Trophoblast cell (in vitro differentiated cells and primary cell): ENCODE data around the gene KPNB1.

Experiments
- DNase-seq, 2 donors: peaks; one replicate each; pipeline ENCODE4 v3.0.0-alpha.2; 2016
- H2AFZ ChIP-seq: 2 replicates; pipeline ENCODE4 v1.6.1; 2013; ENCODE audit warnings: low read length, moderate library complexity, mild to moderate bottlenecking; ENCODE audit not compliant: insufficient read depth, poor library complexity
- H2AK5ac ChIP-seq: 2 replicates; pipeline ENCODE4 v1.6.1; 2013; ENCODE audit warnings: mild to moderate bottlenecking, low read length
- H2BK120ac ChIP-seq: 2 replicates; pipeline ENCODE4 v1.6.1; 2013; ENCODE audit warnings: low read length, mild to moderate bottlenecking, moderate library complexity; ENCODE audit not compliant: insufficient read depth, poor library complexity
- H2BK12ac ChIP-seq: 2 replicates; pipeline ENCODE4 v1.6.1; 2013; ENCODE audit warnings: mild to moderate bottlenecking, low read length, moderate library complexity
- H2BK5ac ChIP-seq: 2 replicates; pipeline ENCODE4 v1.6.1; 2013; ENCODE audit warnings: low read length, low read depth, moderate library complexity, mild to moderate bottlenecking; ENCODE audit not compliant: poor library complexity
- H3K14ac ChIP-seq: 2 replicates; pipeline ENCODE4 v1.6.1; 2013; ENCODE audit warnings: mild to moderate bottlenecking, low read length
- H3K18ac ChIP-seq: 2 replicates; pipeline ENCODE4 v1.6.1; 2013; ENCODE audit warnings: mild to moderate bottlenecking, low read length
- H3K23ac ChIP-seq: 2 replicates; pipeline ENCODE4 v1.6.1; 2013; ENCODE audit warnings: low read length
- H3K27ac ChIP-seq: 2 replicates; pipeline ENCODE4 v1.5.1; 2013; ENCODE audit warnings: low read depth, mild to moderate bottlenecking, inconsistent platforms, low read length, moderate library complexity
- H3K27me3 ChIP-seq: 2 replicates; pipeline ENCODE4 v1.6.1; 2013; ENCODE audit warnings: inconsistent platforms, mild to moderate bottlenecking, low read length, moderate library complexity; ENCODE audit not compliant: insufficient read depth
- H3K36me3 ChIP-seq, 2 experiments: 1 replicate in 1 of 2; 2 replicates in 1 of 2; pipeline ENCODE4 v1.6.1; 2013; ENCODE audit warnings: low read length in 2 of 2, mild to moderate bottlenecking in 2 of 2, moderate library complexity in 1 of 2; ENCODE audit not compliant: insufficient read depth in 2 of 2, control insufficient read depth in 1 of 2
- H3K4ac ChIP-seq: 2 replicates; pipeline ENCODE4 v1.6.1; 2013; ENCODE audit warnings: low read depth, mild to moderate bottlenecking, low read length, moderate library complexity
- H3K4me1 ChIP-seq, 2 experiments: 1 replicate in 1 of 2; 2 replicates in 1 of 2; pipeline ENCODE4 v1.6.1; 2013; ENCODE audit warnings: low read length in 2 of 2, mild to moderate bottlenecking in 2 of 2, moderate library complexity in 1 of 2; ENCODE audit not compliant: insufficient read depth in 2 of 2, control insufficient read depth in 1 of 2
- H3K4me2 ChIP-seq: 2 replicates; pipeline ENCODE4 v1.6.1; 2013; ENCODE audit warnings: inconsistent platforms, mild to moderate bottlenecking, low read length, moderate library complexity
- H3K4me3 ChIP-seq: 2 replicates; pipeline ENCODE4 v1.5.1; 2013; ENCODE audit warnings: mild to moderate bottlenecking, low read depth, low read length, inconsistent platforms
- H3K79me1 ChIP-seq: one replicate; pipeline ENCODE4 v1.6.1; 2013; ENCODE audit warnings: low read length
- H3K79me2 ChIP-seq: 2 replicates; pipeline ENCODE4 v1.6.1; 2013; ENCODE audit warnings: low read length, mild to moderate bottlenecking; ENCODE audit not compliant: control insufficient read depth, insufficient read depth, poor library complexity
- H3K9ac ChIP-seq: 2 replicates; pipeline ENCODE4 v1.6.1; 2013; ENCODE audit warnings: mild to moderate bottlenecking, low read length
- H3K9me3 ChIP-seq: 2 replicates; pipeline ENCODE4 v1.6.1; 2013; ENCODE audit warnings: low read depth, mild to moderate bottlenecking, control low read depth, inconsistent platforms, low read length; ENCODE audit not compliant: insufficient read depth
- H4K12ac ChIP-seq: 2 replicates; pipeline ENCODE4 v1.6.1; 2013; ENCODE audit warnings: low read depth, mild to moderate bottlenecking, low read length, moderate library complexity
- H4K8ac ChIP-seq: 2 replicates; pipeline ENCODE4 v1.6.1; 2013; ENCODE audit warnings: low read depth, mild to moderate bottlenecking, low read length, moderate library complexity
- H4K91ac ChIP-seq: one replicate; pipeline ENCODE4 v1.6.1; 2013; ENCODE audit warnings: low read depth, mild to moderate bottlenecking, low read length, moderate library complexity
- WGBS: extraction: QIAGEN DNeasy Blood & Tissue Kit; methylation state at CpG from one replicate; pipeline ENCODE4 v1.1.7; 2013; ENCODE audit warnings: missing lambda C conversion rate; ENCODE audit not compliant: insufficient read length, insufficient coverage; ENCODE audit errors: extremely low coverage; 5-methylcytosine and 5-hydroxymethylcytosine counted together

The KPNB1 gene

GRCh38 chr17:47731396-47731795 is 81.7 kb downstream of the KPNB1 start:
- no peak overlapping the region for H3K18ac ChIP-seq
- H3K36me3 ChIP-seq, result no peaks in the 10 kb centered on the region
- H3K9ac ChIP-seq, result no peak overlapping the region
- no peaks in the 10 kb centered on the region for H3K79me2 ChIP-seq
- H2BK12ac ChIP-seq, result no peak overlapping the region
- H3K4me2 ChIP-seq, result no peak overlapping the region
- H4K91ac ChIP-seq, result no peak overlapping the region
- no peak overlapping the region for H2BK120ac ChIP-seq
- no peak overlapping the region for H2AFZ ChIP-seq
- H3K79me1 ChIP-seq, result no peaks in the 10 kb centered on the region
- peaks cover 37% of the 10 kb centered on the region for H3K27me3 ChIP-seq
- peaks cover 2% of the 10 kb centered on the region for H3K9me3 ChIP-seq
- no peak overlapping the region for H2AK5ac ChIP-seq
- H4K8ac ChIP-seq, result no peak overlapping the region
- H3K23ac ChIP-seq, result no peak overlapping the region
- DNase-seq, result no peak
- no peak overlapping the region for H3K4me3 ChIP-seq
- H3K14ac ChIP-seq, result no peak overlapping the region
- no peak overlapping the region for H2BK5ac ChIP-seq
- H4K12ac ChIP-seq, result no peak overlapping the region
- H3K4me1 ChIP-seq, result no peaks in the 10 kb centered on the region
- no CpG with 5 or more reads among the region's 2 CpGs for WGBS
- no peak overlapping the region for H3K27ac ChIP-seq
- H3K4ac ChIP-seq, result no peak overlapping the region

DNA sequence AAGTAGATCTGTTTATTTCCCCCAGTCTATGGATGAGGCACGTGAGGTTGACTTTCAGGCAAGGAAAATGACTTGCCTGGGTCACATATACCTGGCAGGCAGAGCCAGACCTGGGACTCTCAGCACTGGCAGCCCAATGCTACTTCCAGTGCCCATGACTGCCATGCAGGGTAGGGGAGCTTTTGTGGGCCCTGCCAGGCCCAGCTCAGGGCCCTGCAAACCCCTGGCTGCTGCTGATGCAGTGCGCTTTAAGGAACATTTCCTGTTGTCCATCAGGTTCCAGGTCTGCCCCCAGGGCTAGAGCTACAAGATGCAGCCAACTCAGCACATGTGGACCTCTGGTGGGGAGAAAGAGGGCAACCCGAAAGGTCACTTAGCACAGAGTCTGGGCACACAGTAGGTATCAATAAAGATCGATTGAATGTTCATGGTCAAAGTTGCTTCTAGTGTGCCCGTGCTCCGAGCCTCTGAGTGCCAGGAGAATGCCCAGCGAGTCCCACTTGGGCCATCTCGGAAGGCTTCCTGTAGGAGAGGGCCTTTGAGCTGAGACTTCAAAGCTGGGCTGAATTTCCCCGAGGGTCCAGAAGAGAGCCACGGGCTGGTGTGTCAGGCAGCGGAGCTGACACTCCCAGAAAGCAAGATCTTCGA is 82.8 kb downstream of the KPNB1 start:
- Histone ChIP-seq H2AK5ac (no peak overlapping the region), H3K36me3 (no peaks in the 10 kb centered on the region), H3K4ac (no peak overlapping the region), H3K79me1 (no peaks in the 10 kb centered on the region), H2BK5ac (no peak overlapping the region), H2AFZ (no peak overlapping the region), H3K4me3 (no peak overlapping the region), H3K18ac (no peak overlapping the region), H3K23ac (no peak overlapping the region), H3K9ac (no peak overlapping the region), H3K4me1 (no peaks in the 10 kb centered on the region), H4K8ac (no peak overlapping the region), H3K79me2 (no peaks in the 10 kb centered on the region), H4K12ac (no peak overlapping the region), H3K27me3 (peaks cover 37% of the 10 kb centered on the region), H3K4me2 (peak overlapping the region; percentile 52), H2BK120ac (no peak overlapping the region), H3K27ac (no peak overlapping the region), H3K14ac (no peak overlapping the region), H3K9me3 (peaks cover 2% of the 10 kb centered on the region), H2BK12ac (no peak overlapping the region), H4K91ac (no peak overlapping the region)
- DNase-seq, result no peak
- no CpG with 5 or more reads among the region's 12 CpGs for WGBS

DNA sequence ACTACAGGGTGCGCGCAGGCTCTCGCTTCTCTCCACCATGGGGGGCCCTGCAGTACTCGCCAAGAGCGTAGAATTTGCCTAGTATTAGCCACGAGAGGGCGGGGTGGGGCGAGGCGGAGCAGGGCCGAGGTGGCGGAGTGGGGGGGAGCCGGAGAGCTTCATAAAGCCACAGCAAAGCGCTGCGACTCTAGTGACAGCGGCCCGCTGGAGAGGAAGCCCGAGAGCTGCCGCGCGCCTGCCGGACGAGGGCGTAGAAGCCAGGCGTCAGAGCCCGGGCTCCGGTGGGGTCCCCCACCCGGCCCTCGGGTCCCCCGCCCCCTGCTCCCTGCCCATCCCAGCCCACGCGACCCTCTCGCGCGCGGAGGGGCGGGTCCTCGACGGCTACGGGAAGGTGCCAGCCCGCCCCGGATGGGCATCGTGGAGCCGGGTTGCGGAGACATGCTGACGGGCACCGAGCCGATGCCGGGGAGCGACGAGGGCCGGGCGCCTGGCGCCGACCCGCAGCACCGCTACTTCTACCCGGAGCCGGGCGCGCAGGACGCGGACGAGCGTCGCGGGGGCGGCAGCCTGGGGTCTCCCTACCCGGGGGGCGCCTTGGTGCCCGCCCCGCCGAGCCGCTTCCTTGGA is 83.4 kb downstream of the KPNB1 start, which contains the start of gene TBX21:
TSS of gene TBX21 (plus strand) at position 190 of the 627 bp plus-strand sequence. CDS start at position 409, 219 bp downstream.
- DNase-seq, result peak in 1 of 2 donors; percentile 29
- Histone ChIP-seq H4K12ac (no peak within 1 kb of the TSS), H2BK5ac (no peak within 1 kb of the TSS), H3K36me3 (no peaks in the 10 kb centered on the region), H3K27me3 (peaks cover 37% of the 10 kb centered on the region), H2AK5ac (no peak within 1 kb of the TSS), H3K27ac (no peak within 1 kb of the TSS), H3K4ac (no peak within 1 kb of the TSS), H3K79me1 (no peaks in the 10 kb centered on the region), H3K4me1 (no peaks in the 10 kb centered on the region), H2BK120ac (no peak within 1 kb of the TSS), H4K91ac (no peak within 1 kb of the TSS), H2BK12ac (no peak within 1 kb of the TSS), H3K9ac (no peak within 1 kb of the TSS), H2AFZ (no peak within 1 kb of the TSS), H3K4me3 (no peak within 1 kb of the TSS), H3K4me2 (peak within 1 kb of the TSS; percentile 52), H3K79me2 (no peaks in the 10 kb centered on the region), H3K18ac (no peak within 1 kb of the TSS), H3K23ac (no peak within 1 kb of the TSS), H3K14ac (no peak within 1 kb of the TSS), H3K9me3 (peaks cover 2% of the 10 kb centered on the region), H4K8ac (no peak within 1 kb of the TSS)
- no CpG with 5 or more reads among the region's 73 CpGs for WGBS

DNA sequence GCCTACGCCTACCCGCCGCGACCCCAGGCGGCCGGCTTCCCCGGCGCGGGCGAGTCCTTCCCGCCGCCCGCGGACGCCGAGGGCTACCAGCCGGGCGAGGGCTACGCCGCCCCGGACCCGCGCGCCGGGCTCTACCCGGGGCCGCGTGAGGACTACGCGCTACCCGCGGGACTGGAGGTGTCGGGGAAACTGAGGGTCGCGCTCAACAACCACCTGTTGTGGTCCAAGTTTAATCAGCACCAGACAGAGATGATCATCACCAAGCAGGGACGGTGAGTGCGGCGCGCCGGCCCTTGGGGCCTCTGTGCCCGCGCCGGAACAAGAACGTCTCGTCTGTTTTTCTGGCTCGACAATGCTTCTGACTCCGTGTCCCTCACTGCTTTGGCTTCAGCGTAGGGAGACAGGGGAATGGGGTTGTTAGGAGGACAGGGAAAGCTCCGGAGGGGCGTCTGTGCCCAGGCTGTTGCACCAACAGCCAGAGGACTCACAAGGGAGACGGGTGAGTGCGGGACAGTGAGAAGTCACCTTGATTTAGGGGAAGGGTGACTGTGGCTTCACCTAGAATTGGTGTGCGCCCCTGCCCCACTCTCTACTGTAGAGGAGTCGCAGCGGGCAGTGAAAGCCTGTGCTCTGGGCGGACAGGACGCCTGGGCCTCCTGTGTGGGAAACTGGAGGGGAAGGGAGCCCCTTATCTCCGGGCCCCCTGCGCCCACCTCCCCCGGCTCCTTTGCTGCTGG is 84.1 kb downstream of the KPNB1 start:
- H4K91ac ChIP-seq, result no peak overlapping the region
- H3K4me1 ChIP-seq, result no peaks in the 10 kb centered on the region
- H3K79me2 ChIP-seq, result no peaks in the 10 kb centered on the region
- no peak overlapping the region for H2BK120ac ChIP-seq
- no peak overlapping the region for H3K27ac ChIP-seq
- H3K4me3 ChIP-seq, result no peak overlapping the region
- no peaks in the 10 kb centered on the region for H3K79me1 ChIP-seq
- H2BK5ac ChIP-seq, result no peak overlapping the region
- peaks cover 2% of the 10 kb centered on the region for H3K9me3 ChIP-seq
- H3K4me2 ChIP-seq, result peak overlapping the region; percentile 52
- H3K4ac ChIP-seq, result no peak overlapping the region
- no peak overlapping the region for H3K23ac ChIP-seq
- no peaks in the 10 kb centered on the region for H3K36me3 ChIP-seq
- no peak for DNase-seq
- no peak overlapping the region for H2BK12ac ChIP-seq
- H3K18ac ChIP-seq, result no peak overlapping the region
- H4K12ac ChIP-seq, result no peak overlapping the region
- no peak overlapping the region for H4K8ac ChIP-seq
- no CpG with 5 or more reads among the region's 60 CpGs for WGBS
- H2AFZ ChIP-seq, result no peak overlapping the region
- no peak overlapping the region for H3K9ac ChIP-seq
- peaks cover 37% of the 10 kb centered on the region for H3K27me3 ChIP-seq
- H3K14ac ChIP-seq, result no peak overlapping the region
- no peak overlapping the region for H2AK5ac ChIP-seq
